Ishikawa (cell line): Measurements from ENCODE around the gene NDUFB3.
A peak's percentile ranks its signal among the peaks of the same experiment; 100 is the strongest.

Experiments used
- CEBPB ChIP-seq: IDR thresholded peaks from 2 replicates; pipeline ENCODE4 v1.6.1; 2012
- CREB1 ChIP-seq: IDR thresholded peaks from 2 replicates; pipeline ENCODE4 v1.6.1; 2012; ENCODE audit warnings: low read depth
- EGR1 ChIP-seq: IDR thresholded peaks from 2 replicates; pipeline ENCODE4 v1.6.1; 2012
- EP300 ChIP-seq: IDR thresholded peaks from 2 replicates; pipeline ENCODE4 v1.6.1; 2012; ENCODE audit warnings: borderline replicate concordance
- FOXM1 ChIP-seq: IDR thresholded peaks from 2 replicates; pipeline ENCODE4 v1.6.1; 2012; ENCODE audit warnings: low read depth, borderline replicate concordance
- MAX ChIP-seq: IDR thresholded peaks from 2 replicates; pipeline ENCODE4 v1.6.1; 2012
- NFIC ChIP-seq: IDR thresholded peaks from 2 replicates; pipeline ENCODE4 v1.6.1; 2012
- RAD21 ChIP-seq: IDR thresholded peaks from 2 replicates; pipeline ENCODE4 v1.6.1; 2012; ENCODE audit warnings: low read depth
- REST ChIP-seq: IDR thresholded peaks from 2 replicates; pipeline ENCODE4 v1.6.1; 2012; ENCODE audit warnings: low read depth, mild to moderate bottlenecking
- TAF1 ChIP-seq: IDR thresholded peaks from 2 replicates; pipeline ENCODE4 v1.6.1; 2012; ENCODE audit warnings: low read depth, mild to moderate bottlenecking
- TCF12 ChIP-seq: IDR thresholded peaks from 2 replicates; pipeline ENCODE4 v1.6.1; 2012; ENCODE audit warnings: low read depth
- TEAD4 ChIP-seq: IDR thresholded peaks from 2 replicates; pipeline ENCODE4 v1.6.1; 2012
- USF1 ChIP-seq: IDR thresholded peaks from 2 replicates; pipeline ENCODE4 v1.6.1; 2012
- YY1 ChIP-seq: IDR thresholded peaks from 2 replicates; pipeline ENCODE4 v1.6.1; 2012; ENCODE audit warnings: low read depth

GRCh38 chr2:201116115-201116958, 44.5 kb downstream of the NDUFB3 start, which contains the start of gene CFLAR:
- TF ChIP-seq EP300, result no peak
- TF ChIP-seq EGR1, result 0 out of 2 replicates have a peak, but pooled peaks have one; percentile 27
- no peak for TF ChIP-seq CEBPB
- peak; percentile 33; the same call in 1 of the 2 replicates for TF ChIP-seq TCF12
- TF ChIP-seq USF1, result no peak
- TF ChIP-seq CREB1, result no peak
- 0 out of 2 replicates have a peak, but pooled peaks have one; percentile 30 for TF ChIP-seq TEAD4
- TF ChIP-seq FOXM1, result peak; percentile 31; the same call in 1 of the 2 replicates
- peak; percentile 47; the same call in 1 of the 2 replicates for TF ChIP-seq MAX
- TF ChIP-seq RAD21, result no peak
- no peak for TF ChIP-seq REST
- TF ChIP-seq YY1, result peak; percentile 82
- peak; percentile 12; the same call in 1 of the 2 replicates for TF ChIP-seq TAF1
- TF ChIP-seq NFIC, result peak; percentile 7; the same call in 1 of the 2 replicates
